ENCODE results near the gene WDR90.
A peak's percentile ranks its signal among the peaks of the same experiment; 100 is the strongest.

WDR90 gene

DNA sequence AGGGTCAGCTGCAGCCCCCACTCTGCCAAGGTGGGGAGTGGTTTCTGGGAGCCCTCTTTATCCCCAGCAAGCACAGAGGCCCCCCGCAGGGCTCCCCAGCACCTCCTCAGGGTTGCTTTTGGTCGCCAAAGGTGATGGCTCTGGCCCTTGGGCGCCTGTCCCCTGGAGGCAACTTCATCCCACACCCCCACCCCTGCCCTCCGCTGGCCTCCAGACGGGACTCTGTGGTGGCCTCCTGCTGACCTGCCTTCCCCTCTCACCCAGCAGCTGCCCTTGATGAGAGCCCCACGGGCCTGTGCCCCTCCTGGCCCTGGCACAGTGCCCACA, 10.9 kb downstream of the WDR90 start:
- Histone ChIP-seq H3K4me1 (peaks cover 13% of the 10 kb centered on the region), H3K27me3 (no peaks in the 10 kb centered on the region), H3K4me3 (ENCODE audit: low read depth, low read length) (peak overlapping the region; percentile 47), H3K9me3 (no peaks in the 10 kb centered on the region), H3K36me3 (peaks cover 30% of the 10 kb centered on the region)
- TF ChIP-seq, protein P1, sequence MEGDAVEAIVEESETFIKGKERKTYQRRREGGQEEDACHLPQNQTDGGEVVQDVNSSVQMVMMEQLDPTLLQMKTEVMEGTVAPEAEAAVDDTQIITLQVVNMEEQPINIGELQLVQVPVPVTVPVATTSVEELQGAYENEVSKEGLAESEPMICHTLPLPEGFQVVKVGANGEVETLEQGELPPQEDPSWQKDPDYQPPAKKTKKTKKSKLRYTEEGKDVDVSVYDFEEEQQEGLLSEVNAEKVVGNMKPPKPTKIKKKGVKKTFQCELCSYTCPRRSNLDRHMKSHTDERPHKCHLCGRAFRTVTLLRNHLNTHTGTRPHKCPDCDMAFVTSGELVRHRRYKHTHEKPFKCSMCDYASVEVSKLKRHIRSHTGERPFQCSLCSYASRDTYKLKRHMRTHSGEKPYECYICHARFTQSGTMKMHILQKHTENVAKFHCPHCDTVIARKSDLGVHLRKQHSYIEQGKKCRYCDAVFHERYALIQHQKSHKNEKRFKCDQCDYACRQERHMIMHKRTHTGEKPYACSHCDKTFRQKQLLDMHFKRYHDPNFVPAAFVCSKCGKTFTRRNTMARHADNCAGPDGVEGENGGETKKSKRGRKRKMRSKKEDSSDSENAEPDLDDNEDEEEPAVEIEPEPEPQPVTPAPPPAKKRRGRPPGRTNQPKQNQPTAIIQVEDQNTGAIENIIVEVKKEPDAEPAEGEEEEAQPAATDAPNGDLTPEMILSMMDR (IDR thresholded peaks at IDR 0.05; ENCODE audit: low read depth, low read length), result no peak
- DNase-seq, result no peak

- peak overlapping the region; percentile 47 for H3K4me3 ChIP-seq (ENCODE audit: low read depth, low read length)
- TF ChIP-seq, protein P1 (IDR thresholded peaks at IDR 0.05; ENCODE audit: low read depth, low read length), result peak; percentile 61
- DNase-seq, result peak; percentile 97
- no peaks in the 10 kb centered on the region for H3K27me3 ChIP-seq
- no peaks in the 10 kb centered on the region for H3K9me3 ChIP-seq
- peaks cover 13% of the 10 kb centered on the region for H3K4me1 ChIP-seq
- H3K36me3 ChIP-seq, result peaks cover 25% of the 10 kb centered on the region
These were observed 11.5 kb downstream of the WDR90 start for GRCh38 chr16:660459-661183.

GRCh38 chr16:661184-661821, 12.1 kb downstream of the WDR90 start:
- no peak for DNase-seq
- Histone ChIP-seq H3K4me3 (ENCODE audit: low read depth, low read length) (peak overlapping the region; percentile 16), H3K9me3 (no peaks in the 10 kb centered on the region), H3K4me1 (peaks cover 13% of the 10 kb centered on the region), H3K36me3 (peaks cover 21% of the 10 kb centered on the region), H3K27me3 (no peaks in the 10 kb centered on the region)
- TF ChIP-seq, protein P1 (IDR thresholded peaks at IDR 0.05; ENCODE audit: low read depth, low read length), result peak; percentile 8; the same call in 1 of the 2 replicates

- peaks cover 13% of the 10 kb centered on the region for H3K4me1 ChIP-seq
- H3K9me3 ChIP-seq, result no peaks in the 10 kb centered on the region
- TF ChIP-seq, protein P1 (IDR thresholded peaks at IDR 0.05; ENCODE audit: low read depth, low read length), result no peak
- peaks cover 17% of the 10 kb centered on the region for H3K36me3 ChIP-seq
- H3K4me3 ChIP-seq (ENCODE audit: low read depth, low read length), result no peak overlapping the region
- no peaks in the 10 kb centered on the region for H3K27me3 ChIP-seq
- DNase-seq, result no peak
These were observed 12.9 kb downstream of the WDR90 start for GRCh38 chr16:662095-662494.

DNA sequence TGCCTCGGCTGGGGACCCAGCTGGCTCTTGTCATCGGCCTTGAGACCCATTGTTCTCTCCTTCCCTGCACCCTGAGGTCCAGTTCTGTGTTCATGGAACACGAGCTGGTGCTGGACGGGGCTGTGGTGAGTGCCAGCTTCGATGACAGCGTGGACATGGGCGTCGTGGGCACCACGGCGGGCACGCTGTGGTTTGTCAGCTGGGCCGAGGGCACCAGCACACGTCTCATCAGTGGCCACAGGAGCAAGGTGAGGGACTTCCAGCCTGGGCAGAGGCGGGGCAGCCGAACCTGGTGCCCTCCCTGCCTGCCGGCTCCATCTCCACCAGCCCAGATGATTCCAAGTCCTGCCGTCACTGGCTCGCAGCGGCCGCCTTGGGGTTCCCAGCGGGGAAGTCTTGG, 13.4 kb downstream of the WDR90 start:
- H3K36me3 ChIP-seq, result peaks cover 13% of the 10 kb centered on the region; the same call in 1 of the 2 replicates
- peaks cover 13% of the 10 kb centered on the region for H3K4me1 ChIP-seq
- H3K27me3 ChIP-seq, result no peaks in the 10 kb centered on the region

More for the DNA sequence above, 13.4 kb downstream of the WDR90 start:
- Histone ChIP-seq H3K4me3 (ENCODE audit: low read depth, low read length) (no peak overlapping the region), H3K9me3 (no peaks in the 10 kb centered on the region)
- DNase-seq, result no peak
- TF ChIP-seq, protein P1 (IDR thresholded peaks at IDR 0.05; ENCODE audit: low read depth, low read length), result no peak
